Epithelial cell of umbilical artery (primary cell): ENCODE measurements around the gene MKI67. TPM values are rescaled to one million over a fixed set of nuclear protein-coding genes. Genes with fewer than 3 reads are reported as not detected.

ENCODE experiments used
- total RNA-seq: library from RNA; depleted of rRNA; stranded (reverse); fragments of >200 nt; gene quantifications from 2 replicates; pipeline ENCODE4 v1.2.3, GENCODE V29; 2014

Gene MKI67
- total RNA-seq, result 10.7 and 17.5 TPM in 2 replicates

DNA sequence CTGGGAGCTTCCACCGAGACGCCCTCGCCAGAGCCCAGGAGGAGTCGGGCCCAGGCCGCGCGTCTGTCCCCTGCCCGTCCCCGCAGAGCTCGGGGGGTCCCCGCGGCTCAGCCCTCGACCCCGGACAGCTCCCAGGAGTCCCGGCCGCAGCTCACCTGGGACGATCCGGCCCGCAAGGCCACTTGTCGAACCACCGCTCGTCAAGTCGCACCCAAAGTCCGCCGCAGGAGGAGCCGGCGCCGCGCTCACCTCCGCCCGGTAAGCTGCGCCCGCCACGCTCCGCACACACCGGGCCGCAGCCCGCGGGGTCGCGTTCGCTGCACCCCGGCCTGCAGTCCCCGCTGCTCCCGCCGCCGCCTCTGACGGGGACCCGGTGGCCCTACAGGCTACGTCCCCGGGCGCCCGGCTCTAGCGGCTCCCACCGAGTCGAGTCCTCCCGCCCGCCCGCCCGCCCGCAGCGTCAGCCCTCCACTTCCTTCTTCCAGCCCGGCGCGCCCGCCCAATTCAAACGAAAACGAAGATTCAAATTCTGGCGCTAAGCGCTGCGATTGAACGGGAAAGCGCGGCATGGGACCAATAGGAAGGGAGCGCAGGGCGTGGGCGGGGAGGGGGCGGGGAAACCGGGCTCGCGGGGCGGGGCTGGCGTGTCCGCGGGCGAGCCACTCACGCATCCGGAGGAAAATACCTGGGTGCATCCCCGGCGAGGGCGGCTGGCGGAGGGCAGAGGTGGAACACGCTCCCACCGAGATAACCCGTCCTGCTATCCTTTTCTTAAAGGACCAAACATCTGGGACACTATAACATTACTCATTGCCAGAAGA lies at the start of gene MKI67:
TSS of gene MKI67 (minus strand) at position 480 of the 821 bp plus-strand sequence. CDS start 756 bp downstream, outside the sequence.

Other genes starting within 250 kb of the MKI67 start
- not detected in 2 replicates for gene CLRN3, start 233.5 kb downstream of the MKI67 start, total RNA-seq
- gene PTPRE, start 219.3 kb downstream of the MKI67 start, total RNA-seq, result 57.8 and 117 TPM in 2 replicates